GM19043 (cell line): ENCODE data around the gene EEF1AKMT3.
A peak's percentile ranks its signal among the peaks of the same experiment; 100 is the strongest.

ENCODE experiments used
- ATAC-seq: cut with Tn5 transposase; IDR thresholded peaks from one replicate; pipeline ENCODE4 v1.9.1; 2021; ENCODE audit warnings: low read depth; ENCODE audit not compliant: unreplicated experiment

The EEF1AKMT3 gene

DNA sequence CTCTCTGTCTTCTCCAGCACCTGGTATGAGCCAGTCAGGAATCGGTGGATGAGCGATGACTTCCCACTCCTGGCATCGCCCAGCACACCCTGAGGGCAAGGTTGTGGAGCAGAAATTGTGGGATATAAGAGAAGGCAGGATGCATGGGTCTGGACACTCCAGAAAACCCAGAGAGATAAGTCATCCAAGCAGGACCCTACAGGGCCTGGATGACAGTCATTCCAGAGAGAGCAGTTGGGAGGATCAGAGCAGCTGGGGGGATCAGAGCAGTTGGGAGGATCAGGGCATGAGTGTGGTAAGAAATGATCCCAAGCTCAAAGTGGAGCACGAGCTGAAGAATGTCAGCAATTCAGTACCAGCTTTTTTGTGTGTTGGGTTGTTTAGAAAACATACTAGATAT, 37.8 kb upstream of the EEF1AKMT3 start:
- ATAC-seq = no peak

DNA sequence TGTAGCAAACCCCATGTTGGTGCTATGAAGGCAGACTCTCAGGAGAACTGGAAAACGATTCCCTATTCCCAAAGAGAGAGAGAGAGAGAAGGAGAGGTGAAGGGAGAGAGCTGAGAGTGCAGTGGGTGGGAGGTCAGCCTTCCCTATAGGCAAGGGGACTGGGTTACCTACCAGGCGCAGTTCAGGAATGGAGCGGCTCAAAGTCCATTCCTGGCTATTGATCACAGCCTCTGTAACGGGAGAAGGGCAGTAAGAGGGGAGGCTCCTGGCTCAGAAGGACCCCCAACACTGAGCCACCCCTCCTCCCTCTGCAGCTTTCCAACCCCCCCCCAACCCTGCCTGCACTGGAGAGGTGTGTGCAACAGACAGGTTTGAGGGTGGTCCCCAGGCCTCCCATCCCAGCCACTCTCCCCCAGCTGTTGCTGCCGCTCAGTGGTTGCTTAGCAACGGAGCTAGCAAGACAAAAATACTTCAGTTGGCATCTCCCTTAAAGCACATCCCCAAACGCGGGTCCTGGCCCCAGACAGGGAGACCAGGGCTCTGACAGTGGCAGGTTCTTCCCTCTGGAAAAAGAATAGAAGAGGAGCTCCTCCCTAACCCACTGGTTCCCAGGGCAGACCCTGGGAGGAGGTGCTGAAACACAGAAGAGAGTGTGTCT, 37.1 kb upstream of the EEF1AKMT3 start:
- ATAC-seq = no peak

DNA sequence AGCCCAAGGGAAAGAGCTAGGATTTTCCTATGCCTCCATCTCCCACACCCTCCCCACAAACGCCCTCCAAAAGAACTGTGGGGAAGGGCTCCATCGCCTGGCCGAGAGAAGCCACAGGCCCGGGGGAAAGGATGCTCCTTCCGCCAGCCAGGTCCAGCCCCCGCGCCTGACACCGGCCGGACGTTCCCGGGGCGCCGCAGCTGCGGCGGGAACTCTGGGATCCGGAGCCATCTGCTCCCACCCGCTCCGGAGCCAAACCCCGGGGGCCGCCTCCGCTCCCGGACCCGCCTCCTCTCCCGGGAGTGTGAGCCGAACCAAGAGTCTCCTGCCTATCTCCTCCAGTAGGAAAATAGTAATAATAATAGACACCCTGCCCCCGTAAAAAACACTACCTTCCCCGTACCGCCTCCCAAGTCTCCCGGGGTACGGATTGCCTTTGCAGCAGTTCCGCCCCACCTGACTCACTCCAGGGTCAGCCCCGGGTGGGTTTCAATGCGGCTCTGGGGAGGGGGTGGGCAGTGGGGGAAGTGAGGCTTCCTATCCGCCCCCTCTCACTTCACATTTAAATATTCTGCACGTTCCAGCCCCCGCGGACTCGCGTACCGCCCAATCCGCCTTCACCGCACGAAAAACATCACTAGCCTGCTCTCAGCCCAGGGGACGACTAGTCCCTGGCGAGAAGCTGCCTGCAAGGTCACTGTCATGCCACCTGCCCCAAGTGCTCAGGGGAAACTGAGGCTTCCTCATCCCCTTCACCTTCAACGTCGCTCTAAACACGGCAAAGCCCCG, 36.3 kb upstream of the EEF1AKMT3 start:
- ATAC-seq = no peak

DNA sequence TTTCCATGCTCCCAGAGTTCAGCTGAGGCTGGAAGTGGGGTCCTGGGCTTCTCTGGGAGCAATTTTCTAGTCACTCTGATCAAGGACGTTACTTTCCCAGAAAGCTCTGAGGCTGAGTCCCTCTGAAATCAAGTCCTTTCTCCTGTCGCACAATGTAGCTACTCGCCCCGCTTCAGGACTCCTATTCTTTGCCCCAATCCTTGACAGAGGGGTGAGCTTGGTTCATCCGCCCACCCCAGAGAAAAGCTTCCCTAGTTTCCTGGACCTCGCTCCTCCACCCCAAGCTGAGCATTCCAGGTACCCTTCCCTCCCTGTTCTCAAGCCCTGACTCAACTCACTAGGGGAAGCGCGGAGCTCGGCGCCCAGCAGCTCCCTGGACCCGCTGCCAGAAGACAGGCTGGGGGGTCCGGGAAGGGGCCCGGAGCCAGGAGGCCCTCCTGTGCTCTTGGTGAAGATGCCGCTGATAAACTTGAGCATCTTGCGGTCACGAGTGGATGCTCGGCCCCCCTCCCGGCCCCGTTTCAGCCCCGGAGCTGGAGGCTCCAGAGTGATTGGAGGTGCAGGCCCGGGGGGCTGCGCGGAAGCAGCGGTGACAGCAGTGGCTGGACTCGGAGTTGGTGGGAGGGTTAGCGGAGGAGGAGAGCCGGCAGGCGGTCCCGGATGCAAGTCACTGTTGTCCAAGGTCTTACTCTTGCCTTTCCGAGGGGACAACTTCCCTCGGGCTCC, 35.5 kb upstream of the EEF1AKMT3 start:
- ATAC-seq = no peak

DNA sequence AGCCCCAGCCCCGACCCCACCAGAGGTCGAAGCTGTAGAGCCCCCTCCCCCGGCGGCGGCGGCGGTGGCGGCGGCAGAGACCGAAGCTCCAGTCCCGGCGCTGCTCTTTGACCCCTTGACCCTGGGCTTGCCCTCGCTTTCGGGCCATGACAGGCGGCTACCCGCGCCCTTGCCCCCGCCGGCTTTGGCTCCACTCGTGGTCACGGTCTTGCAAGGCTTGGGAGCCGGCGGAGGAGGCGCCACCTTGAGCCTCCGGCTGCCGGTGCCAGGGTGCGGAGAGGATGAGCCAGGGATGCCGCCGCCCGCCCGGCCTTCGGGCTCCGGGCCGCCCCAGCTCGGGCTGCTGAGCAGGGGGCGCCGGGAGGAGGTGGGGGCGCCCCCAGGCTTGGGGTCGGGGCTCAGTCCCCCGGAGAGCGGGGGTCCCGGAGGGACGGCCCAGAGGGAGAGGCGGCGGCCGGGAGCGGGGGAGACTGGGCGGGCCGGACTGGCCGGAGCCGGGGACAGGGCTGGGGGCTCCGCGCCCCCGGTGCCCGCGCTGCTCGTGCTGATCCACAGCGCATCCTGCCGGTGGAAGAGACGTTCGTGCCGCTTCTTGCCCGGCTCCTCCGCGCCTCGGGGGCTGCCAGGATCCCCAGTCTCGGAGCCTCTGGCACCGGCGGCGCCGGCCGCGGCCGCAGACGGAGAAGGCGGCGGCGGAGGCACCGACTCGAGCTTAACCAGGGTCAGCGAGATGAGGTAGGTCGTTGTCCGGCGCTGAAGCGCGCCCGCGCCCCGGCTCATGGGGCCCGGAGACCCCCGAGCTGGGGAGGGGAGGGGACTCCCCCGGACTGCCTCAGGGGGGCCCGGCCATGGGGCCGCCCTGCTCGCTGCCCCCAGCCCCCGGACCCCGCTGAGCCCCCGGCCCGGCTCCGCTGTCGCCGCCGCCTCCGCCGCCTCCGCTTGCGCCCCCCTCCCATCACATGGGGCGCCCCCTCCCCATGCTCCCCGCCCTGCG, 34.6 kb upstream of the EEF1AKMT3 start:
- no peak for ATAC-seq

DNA sequence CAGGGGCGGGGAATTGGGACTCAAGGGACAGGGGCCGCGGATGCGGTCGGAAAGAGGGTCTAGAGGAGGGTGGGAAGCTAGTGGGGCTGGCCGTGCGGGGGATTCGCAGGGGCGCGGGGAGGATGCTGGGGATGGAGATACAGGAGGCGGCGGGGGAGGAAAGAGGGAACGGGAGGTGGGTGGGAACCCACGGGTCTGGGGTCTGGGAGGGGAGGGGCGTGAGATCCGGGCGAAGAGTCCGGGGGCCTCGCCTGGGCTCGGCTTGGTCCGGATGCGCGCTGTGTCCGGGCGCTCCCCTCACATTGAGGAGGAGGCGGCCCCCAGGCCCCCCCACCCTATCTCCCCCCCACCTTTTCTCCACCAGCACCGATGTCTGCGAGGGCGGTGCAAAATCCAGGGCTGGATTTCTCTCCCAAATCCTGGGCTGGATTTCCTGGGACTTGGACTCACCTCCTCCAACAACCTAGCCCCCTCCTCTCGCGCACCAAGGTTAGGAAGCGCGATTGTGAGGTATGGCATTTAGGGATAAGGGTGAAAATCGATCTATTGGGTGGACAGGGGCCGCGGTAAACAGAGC, 33.7 kb upstream of the EEF1AKMT3 start, which contains the start of gene AGAP2:
AGAP2 (minus strand) TSS at position 82 of the 577 bp plus-strand sequence. CDS start 496 bp downstream, outside the sequence.
- no peak for ATAC-seq

DNA sequence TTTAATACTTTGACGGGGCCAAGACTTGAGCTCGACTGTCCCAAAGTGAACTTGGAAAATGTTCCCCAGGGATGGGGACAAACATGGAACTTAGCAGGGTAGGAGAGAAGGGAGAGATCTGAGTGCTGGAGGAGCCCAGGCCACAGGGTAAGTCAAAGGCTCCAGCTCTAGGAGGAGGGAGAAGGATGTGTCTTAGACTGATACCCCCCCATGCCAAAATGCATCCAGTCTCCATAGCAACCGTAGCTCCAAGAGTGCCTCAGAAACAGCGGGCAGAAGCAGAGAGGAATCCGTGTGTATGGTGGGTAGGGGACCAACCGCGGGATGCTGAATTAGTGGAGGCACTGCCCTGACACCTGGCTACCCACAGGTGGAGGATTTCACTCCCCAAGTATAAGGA, 33.0 kb upstream of the EEF1AKMT3 start:
- no peak for ATAC-seq

DNA sequence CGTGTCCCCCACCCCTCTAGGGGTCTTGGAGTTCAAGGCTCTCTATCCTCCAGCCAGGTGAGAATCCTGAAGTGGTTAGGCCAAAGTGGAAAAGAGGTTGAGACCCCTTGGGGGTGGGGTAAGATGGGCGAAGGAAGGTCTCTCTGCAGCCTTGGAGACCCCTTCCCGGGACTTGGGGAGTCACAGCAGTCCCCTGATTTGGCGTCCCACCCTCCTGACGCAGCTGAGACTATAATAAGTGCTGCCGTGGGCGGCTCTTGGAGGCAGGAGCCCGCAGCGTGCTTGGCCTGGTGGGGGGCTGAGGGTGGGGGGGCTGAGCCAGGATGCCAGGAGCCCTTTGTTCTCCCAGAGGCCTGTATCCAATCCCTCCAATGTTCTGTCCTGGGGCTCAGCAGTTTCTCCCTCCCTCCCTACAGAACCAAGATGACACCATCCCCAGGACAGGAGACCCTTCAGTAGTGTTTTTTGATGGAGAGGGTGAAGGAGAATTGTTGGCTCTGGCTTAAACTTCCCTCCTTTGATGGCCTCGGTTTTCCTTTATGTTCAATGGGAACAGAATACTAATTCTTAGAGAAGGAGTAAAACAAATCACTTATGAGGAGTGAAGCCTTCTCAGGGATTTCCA, 32.4 kb upstream of the EEF1AKMT3 start:
- no peak for ATAC-seq

DNA sequence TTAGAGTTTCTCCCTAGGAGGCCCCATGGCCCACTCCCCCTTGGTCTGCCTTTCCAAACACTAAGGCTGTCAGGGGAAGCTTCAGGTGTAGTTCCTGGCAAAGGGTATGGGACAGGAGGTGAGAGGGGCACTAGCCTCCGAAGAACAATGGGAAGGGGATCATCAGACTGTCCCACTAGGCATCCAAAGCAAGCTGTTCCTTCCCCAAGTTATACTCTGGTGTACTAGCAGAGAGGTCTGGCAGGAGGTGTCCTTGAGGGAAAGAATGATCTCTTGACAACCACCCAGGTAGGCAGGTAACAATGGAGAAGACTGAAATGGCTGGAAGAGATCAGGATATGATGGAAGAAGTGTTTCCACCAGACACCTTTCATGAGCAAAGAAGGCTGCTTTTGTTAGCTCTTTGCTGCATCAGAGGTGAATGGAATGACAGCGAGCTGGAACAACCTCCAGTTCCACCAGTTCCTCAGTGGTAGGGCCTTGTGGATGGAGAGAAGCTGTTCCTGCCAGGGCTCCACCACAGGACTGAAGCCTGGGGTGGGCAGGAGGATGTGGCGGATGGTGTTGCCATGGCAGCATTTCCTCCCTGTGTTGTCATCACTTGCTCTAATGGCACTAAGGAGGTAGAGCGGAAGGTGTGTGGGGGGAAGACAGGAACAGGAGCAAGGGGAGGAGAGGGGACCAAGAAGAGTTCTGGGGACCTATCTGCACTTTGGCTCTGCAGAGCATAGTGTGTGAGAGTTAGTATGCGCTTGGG, 31.6 kb upstream of the EEF1AKMT3 start:
- peak; percentile 44 for ATAC-seq

DNA sequence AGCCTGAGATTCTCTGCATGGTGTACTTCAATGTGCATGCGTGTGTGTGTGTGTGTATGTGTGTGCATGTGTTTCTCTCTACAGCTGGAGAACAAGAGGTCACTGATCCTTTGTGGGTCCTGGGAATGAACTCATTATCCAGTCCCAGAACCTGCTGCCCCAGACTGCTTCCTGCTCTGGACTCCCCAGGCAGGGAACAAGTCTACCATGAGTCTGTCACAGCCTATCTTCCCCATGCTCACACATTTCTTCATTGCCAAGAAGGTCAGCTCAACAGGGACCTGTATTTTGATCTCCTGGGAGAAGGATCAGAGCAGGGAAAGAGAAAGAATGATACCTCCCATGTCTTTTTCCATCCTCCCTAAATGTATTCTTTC, 31.0 kb upstream of the EEF1AKMT3 start:
- ATAC-seq = no peak

DNA sequence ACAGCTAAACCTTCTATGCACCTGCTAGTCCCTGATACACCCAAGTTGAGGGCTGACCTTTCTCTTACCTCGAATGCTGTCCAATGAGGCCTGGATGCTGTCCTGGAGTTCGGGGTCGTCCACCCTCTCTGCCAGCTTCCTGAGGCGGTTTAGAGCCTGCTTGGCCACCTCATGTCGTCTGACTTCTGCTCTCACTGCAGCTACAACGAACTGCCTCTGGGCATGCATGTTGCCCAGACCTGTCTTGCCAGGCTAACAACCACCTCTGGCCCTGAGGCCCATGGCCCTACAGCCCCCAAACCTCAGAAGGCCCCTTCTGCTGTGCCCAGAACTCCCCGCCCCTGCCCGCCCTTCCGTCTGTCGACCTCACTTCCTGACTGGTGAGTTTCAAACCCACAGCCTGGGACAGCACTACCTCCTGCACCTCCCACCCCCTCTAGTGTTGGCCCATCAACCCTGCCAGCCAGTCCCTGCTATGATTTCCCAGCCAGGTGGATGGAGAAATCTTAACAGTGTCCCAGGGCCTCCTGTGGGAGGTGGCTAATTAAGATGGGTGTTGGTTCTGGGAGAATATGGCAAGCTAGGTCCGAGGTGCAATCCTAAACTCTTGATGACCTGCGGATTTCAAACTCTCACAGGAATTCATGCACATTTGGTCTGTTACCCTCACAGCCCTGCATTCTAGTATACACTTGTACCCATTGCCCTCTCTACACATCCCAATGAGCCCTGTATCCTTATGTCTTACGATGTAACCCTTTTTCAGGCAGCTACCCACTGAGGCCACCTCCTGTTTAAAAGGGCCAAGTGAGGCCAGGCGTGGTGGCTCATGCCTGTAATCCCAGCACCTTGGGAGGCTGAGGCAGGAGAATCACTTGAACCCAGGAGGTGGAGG, 30.3 kb upstream of the EEF1AKMT3 start:
- peak; percentile 57 for ATAC-seq

DNA sequence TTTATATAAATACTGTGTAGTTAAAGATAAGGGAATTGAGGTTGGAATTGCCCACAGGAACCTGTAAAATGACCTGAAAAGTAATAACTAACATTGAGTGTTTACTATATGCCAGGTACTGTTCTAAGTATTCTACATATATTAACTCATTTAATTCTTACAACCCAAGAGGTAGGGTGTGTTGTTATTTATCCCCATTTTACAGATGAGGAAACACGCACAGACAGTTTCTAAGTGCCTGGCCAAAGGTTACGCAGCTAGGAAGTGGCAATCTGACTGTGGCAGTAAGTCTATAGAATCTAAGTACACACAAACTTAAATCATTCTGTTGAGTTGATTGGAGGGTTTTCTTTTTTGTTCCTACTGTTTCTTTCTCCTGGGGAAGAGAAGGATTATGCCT, 28.6 kb upstream of the EEF1AKMT3 start:
- ATAC-seq = no peak

DNA sequence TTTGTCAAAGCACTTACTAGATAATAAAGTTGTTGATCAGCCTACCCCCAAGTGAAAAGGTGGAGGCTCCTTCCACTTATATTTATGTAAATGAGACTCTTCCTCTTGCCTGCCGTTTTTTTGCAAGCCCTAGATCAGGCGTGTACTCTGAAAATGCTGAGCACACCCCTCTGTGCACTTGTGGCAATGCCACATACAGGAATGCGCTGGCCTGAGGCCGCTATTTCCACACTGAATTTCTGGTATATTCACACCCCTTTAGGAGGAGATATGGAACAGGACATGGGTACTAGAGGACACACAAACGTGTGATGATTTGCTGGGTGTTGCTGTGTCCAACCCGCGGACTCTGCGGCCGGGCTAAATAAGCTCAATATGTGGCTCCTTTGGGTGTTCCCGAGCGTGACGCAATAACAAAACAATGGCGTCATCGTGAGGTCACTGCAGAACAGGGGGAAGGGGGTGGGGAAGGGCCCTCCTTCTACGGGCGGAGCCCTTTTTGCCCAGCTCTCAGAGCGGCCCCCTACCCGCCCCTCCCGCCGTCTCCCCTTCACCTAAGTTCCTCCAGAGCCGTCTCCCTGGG, 28.1 kb upstream of the EEF1AKMT3 start:
- ATAC-seq = peak; percentile 39

DNA sequence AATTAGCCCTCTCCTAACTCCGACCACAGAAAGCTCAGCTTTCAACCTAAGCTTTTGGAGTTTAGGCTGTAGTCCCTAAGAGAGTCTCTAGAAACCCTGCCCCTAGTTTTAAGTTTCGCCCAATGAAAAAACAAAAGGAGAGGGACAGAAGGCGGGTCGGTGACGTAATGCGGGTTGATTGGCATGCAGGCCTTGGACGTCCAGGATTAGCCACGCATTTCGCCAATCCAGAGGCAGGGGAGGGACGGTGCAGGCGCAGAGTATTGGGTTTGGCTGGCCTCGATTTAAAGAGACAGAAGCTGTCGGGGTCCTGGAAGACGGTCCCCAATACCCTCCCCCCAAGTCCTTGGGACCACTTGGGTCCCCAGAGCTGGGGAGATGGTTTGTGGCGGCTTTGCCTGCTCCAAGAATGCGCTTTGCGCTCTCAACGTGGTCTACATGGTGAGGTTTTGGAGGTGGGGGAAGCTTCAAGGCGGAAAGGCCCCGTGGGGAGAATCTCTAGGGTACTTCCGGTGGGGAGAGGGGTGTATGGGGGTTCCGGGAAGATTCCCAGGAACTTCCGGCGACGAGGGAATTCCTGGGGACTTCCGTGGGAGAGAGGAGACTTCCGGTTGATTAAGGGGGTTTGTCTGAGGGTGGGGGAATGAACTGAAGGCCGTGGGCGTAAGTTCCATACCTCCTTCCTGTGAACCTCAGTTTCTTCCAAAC, 27.5 kb upstream of the EEF1AKMT3 start, which contains the start of gene TSPAN31:
TSPAN31 (plus strand) TSS at position 263 of the 708 bp plus-strand sequence; CDS start at position 379, 116 bp downstream.
- peak; percentile 78 for ATAC-seq

DNA sequence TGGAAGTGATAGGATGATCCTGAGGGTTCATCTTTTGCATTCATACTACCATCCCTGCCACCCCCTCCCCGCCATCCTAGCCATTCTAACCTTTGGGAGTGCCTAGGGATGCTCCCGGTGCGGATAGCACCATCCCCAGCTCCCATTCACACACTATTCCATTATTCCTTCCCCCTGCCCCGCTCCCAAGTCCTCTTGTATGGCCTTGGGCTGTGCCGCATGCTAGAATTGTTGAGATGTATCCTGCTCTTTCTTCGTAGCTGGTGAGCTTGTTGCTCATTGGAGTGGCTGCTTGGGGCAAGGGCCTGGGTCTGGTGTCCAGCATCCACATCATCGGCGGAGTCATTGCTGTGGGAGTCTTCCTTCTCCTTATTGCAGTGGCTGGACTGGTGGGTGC, 26.9 kb upstream of the EEF1AKMT3 start:
- ATAC-seq = no peak

DNA sequence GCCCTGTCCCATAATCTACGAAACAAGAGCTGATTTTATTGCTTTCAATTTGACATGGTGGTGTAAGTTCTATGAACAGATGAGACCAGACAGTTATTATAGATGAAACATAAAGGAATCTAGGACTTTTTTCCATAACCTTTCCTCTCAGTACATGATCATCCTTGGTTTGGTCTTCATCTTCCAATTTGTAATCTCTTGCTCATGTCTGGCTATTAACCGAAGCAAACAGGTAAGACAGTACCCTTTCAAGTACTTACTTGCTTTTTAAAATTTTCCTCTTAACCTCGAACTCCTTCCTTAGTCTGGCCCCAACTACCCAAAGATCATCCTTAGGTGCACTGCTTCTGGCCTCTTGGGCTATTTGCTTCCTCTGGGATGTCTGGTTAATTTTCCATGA, 26.4 kb upstream of the EEF1AKMT3 start:
- no peak for ATAC-seq

DNA sequence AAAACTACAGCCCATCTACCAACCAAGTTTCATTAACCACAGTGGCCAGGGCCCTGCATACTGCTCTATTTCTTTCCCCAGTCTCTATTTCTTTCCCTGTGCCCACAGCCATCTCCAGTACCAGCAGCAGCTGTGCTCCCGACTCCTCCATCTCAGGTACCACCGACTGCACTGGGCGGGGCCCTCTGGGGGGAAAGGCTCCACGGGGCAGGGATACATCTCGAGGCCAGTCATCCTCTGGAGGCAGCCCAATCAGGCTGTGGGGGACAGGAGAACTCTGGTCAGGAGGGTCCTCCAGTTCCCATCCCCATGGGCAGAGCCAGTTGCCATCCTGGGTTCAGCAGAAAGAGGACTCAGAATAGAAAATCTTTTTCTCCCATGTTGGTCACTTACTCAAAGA, 23.4 kb upstream of the EEF1AKMT3 start:
- no peak for ATAC-seq
